Fibroblast of upper back skin (primary cell): ENCODE measurements around the gene CIZ1.
A peak's percentile ranks its signal among the peaks of the same experiment; 100 is the strongest.

Experiments
- DNase-seq: peaks from one replicate; pipeline ENCODE4 v3.0.0-alpha.2; 2013

CIZ1 gene

GRCh38 chr9:128121924-128122808 is 69.2 kb downstream of the CIZ1 start:
- DNase-seq: no peak

DNA sequence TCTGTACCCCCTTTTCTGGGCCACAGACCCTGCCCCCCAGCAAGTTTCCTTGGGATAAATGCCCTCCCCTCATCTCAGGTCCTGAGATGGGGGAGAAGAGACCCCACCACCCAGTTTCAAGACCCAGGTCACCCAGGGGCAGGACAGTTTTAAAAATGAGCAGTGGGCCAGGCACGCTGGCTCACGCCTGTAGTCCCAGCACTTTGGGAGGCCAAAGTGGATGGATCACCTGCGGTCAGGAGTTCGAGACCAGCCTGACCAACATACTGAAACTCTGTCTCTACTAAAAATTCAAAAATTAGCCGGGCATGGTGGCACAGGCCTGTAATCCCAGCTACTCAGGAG is 69.9 kb downstream of the CIZ1 start:
- no peak for DNase-seq

DNA sequence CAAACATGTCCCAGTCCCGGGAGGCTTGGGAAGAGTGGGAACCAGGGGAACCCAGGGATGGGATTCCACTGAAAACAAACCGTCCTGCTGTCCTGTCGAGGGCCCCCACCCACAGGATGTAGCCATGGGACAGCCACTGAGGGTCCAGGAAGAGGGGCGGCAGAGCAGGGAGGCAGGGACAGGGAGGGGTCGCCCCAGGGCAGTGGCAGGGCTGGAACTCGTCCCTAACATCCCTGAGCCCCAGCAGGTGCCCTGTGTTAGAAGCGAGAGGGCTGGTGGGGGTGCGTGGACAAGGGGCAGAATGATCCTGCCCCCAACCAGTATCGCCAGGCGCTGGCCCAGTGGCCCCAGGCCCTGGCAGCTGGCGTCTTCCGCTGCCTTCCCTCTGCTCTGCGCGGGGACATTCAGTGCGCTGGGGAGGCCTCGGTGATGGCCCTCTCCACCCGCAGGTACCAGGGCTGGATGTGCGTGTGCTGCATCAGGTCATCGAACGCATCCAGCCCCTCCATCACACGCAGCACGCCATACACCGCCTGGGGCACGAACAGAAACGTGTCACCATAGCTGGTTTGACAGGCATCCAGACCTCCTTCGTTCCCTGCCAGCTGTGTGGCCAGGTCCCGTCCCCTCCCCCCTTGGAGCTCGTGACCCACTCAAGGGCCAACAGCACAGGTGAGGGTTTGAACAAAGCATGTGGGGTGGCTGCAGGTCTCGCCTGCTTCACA is 70.5 kb downstream of the CIZ1 start:
- no peak for DNase-seq

GRCh38 chr9:128120061-128120740 is 71.2 kb downstream of the CIZ1 start:
- DNase-seq: no peak

- no peak for DNase-seq
Observed at GRCh38 chr9:128118971-128119665, 72.3 kb downstream of the CIZ1 start.

GRCh38 chr9:128118472-128118857 is 72.9 kb downstream of the CIZ1 start:
- no peak for DNase-seq

DNA sequence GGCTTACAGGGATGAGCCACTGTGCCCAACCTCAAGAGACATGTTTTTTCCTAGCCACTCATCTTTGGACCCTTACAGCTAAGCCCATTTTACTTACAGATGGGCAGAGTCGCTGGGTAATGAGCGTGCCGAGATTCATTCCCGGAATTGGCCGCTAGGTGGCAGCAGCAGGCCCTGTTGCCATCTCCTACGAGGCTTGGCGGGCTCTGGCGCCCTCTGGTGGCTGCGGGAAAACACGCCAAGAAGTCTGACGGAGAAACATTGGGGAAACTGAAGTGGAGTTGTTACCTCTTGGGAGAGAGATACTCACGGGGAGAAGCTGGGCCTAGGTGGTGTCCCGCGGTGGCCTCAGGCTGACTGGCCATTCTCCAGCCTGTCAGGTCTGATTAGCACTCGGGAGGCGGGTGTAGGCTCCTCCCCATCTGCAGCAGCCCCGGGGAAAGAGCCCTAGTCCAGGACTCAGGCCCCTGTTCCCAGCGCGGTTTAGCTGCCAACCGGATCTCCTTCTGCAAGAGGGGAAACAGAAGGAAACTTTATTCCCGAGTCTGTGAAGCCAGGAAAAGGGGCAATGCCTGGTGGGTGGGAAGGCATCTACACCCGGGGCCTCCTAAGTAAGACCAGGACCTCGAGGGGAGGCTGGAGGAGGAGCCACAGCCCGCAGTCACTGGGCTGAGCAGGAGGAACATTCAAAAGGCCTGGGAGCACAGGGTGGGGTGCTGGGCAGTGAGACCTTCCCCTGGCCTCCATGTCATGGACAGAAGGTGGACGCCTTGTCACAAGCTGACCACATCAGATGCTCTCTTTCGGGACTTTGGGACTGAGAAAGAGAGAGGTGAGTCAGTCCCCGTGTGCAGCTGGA is 73.5 kb downstream of the CIZ1 start:
- DNase-seq: peak; percentile 84

- no peak for DNase-seq
Observed at GRCh38 chr9:128116104-128117083, 75.0 kb downstream of the CIZ1 start.
